Spleen (tissue), 11 donors: ENCODE results near the gene SKIC8. TPM values are rescaled to one million over a fixed set of nuclear protein-coding genes. Genes with fewer than 3 reads are reported as not detected.

Experiments used
- DNase-seq: peaks from one replicate; pipeline ENCODE4 v3.0.0-alpha.2; 2020
- H3K27ac ChIP-seq, 8 donors: fragments of 200-600 bp; sonication (generic) in 7 of 8; 1 replicate in 4 of 8; 2 replicates in 4 of 8; pipeline versions ENCODE4 v1.5.0 to v1.8.0; 2016 to 2021; ENCODE audit warnings: inconsistent platforms in 4 of 8, mild to moderate bottlenecking in 4 of 8, moderate library complexity in 1 of 8
- H3K27me3 ChIP-seq, 7 donors: fragments of 200-600 bp; sonication (generic) in 6 of 7; replicated peaks in 1 of 7; 1 replicate in 4 of 7; 2 replicates in 3 of 7; pipeline versions ENCODE4 v1.5.0 to v1.8.0; 2016 to 2021; ENCODE audit warnings: inconsistent platforms in 3 of 7, mild to moderate bottlenecking in 1 of 7
- H3K36me3 ChIP-seq, 6 donors: fragments of 200-600 bp; sonication (generic) in 5 of 6; 1 replicate in 4 of 6; 2 replicates in 2 of 6; pipeline versions ENCODE4 v1.5.0 to v1.8.0; 2016 to 2021; ENCODE audit warnings: inconsistent platforms in 2 of 6
- H3K4me1 ChIP-seq, 6 donors: fragments of 200-600 bp; sonication (generic) in 5 of 6; 1 replicate in 3 of 6; 2 replicates in 3 of 6; pipeline versions ENCODE4 v1.5.0 to v1.8.0; 2016 to 2021; ENCODE audit warnings: inconsistent platforms in 3 of 6
- H3K4me3 ChIP-seq, 8 donors: fragments of 200-600 bp; sonication (generic) in 7 of 8; 1 replicate in 4 of 8; 2 replicates in 4 of 8; pipeline versions ENCODE4 v1.5.0 to v1.8.0; 2016 to 2021; ENCODE audit warnings: inconsistent platforms in 4 of 8, mild to moderate bottlenecking in 4 of 8, moderate library complexity in 2 of 8
- H3K9me3 ChIP-seq, 8 donors: fragments of 200-600 bp; sonication (generic) in 7 of 8; 1 replicate in 4 of 8; 2 replicates in 4 of 8; pipeline versions ENCODE4 v1.5.0 to v1.8.0; 2016 to 2021; ENCODE audit warnings: inconsistent platforms in 4 of 8
- POLR2A ChIP-seq, 3 donors: fragments of 450-650 bp; IDR thresholded peaks; one replicate each; pipeline ENCODE4 v1.5.1; 2017; ENCODE audit warnings: antibody characterized with exemption in 3 of 3, mild to moderate bottlenecking in 1 of 3
- POLR2AphosphoS5 ChIP-seq, 3 donors: sonication (generic); formaldehyde crosslinking; IDR thresholded peaks; one replicate each; pipeline ENCODE4 v1.5.1; 2017; ENCODE audit warnings: antibody characterized with exemption in 3 of 3
- WGBS, 5 donors: extraction: QIAGEN DNeasy Blood & Tissue Kit in 3 of 5; methylation state at CpG; one replicate each; pipeline versions ENCODE4 v1.1.5 to v1.1.7; 2013 to 2018; 5-methylcytosine and 5-hydroxymethylcytosine counted together
- intact Hi-C: fragments of 100-400 bp; cut with DNase I; formaldehyde crosslinking; loops from one replicate; pipeline ENCODE4 v1.15.0; 2023; ENCODE audit warnings: low total_unique reads
- polyA plus RNA-seq, 3 donors: library from polyadenylated mRNA; stranded (reverse); fragments of 200-250 nt; gene quantifications; one replicate each; pipeline ENCODE4 v1.2.1, GENCODE V29; 2013
- total RNA-seq, 7 donors: library from RNA; depleted of rRNA in 3 of 7; stranded (reverse); fragments of >200 nt in 3 of 7; fragmentation: NEBNext Ultra II Directional in 4 of 7; extraction: Animal tissue kit (Norgen Biotek cat#: 25700) in 4 of 7; gene quantifications; one replicate each; pipeline versions ENCODE4 v1.1.0 to v1.2.1, GENCODE V29; 2016 to 2021
- TF ChIP-seq, protein P1 (sequence below), 11 experiments: fragments of 200-600 bp in 7 of 11; fragments of 450-650 bp in 4 of 11; sonication (generic) in 4 of 11; IDR thresholded peaks in 8 of 11; conservative IDR thresholded peaks in 3 of 11; 1 replicate in 7 of 11; 2 replicates in 4 of 11; pipeline versions ENCODE4 v1.4.0 to v1.8.0; 2016 to 2021; ENCODE audit warnings: antibody characterized with exemption in 11 of 11, inconsistent platforms in 4 of 11, mild to moderate bottlenecking in 1 of 11
- donor health status: healthy with polysubstance abuse.
- donor health status: DM: no; HTN: no; CAD: no; lungs with moderate emphysema.
- donor health status: DM: no; HTN: no; CAD: no.
- donor health status: Bipolar disorder and iron deficiency.
- donor health status: healthy.
- donor health status: DM: no; HTN: no; CAD: no.
- donor health status: DM: yes; HTN: yes; CAD: no.

SKIC8 gene
- total and polyA plus RNA-seq, 10 donors, result 33.3 to 60.6 (median 41.7) TPM

DNA sequence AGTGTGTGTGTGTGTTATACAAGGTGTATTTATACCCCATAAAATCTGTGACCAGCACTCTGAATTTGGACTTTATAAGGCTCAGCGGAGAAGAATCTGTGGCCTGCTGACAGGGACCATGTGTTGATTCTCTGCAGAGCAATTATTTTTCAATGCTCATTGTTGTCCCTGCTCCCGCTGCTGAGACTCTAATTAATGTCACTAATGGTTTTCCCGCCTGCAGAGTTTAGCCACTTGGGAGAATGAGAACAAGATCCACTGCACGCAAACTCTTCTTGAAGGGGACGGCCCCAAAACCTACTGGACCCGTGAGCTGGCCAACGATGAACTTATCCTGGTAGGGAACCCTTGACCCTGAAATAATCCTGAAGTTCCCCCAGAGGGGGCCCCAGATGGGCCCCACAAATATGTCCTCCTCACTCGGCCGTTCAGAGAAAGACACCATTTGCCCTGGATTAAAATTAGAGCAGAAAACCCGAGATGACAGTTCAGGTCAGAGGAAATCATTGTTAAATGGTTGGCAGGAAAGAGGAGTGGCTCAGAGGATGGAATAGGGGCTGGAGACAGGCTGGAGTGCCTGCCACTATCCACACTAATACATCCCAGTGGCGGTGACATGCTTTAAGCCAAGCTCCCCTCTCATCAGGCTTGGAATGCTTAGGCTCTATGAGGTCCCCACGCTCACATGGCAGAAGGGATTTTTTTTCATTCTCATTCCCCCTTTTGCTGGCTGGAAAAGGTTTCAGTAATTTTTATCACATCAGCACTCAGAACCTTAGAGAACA lies 44.1 kb upstream of the SKIC8 start:
- Histone ChIP-seq H3K9me3 (no peaks in the 10 kb centered on the region), H3K27ac (peak overlapping the region in 1 of 8 donors; percentile 33), H3K36me3 (no peaks in the 10 kb centered on the region), H3K4me3 (no peak overlapping the region), H3K4me1 (peaks cover 0 to 28% (median 15%) of the 10 kb centered on the region in 6 donors), H3K27me3 (peaks cover 0 to 58% (median 38%) of the 10 kb centered on the region in 7 donors)
- no peak for TF ChIP-seq POLR2AphosphoS5 (IDR thresholded peaks at IDR 0.05)
- no peak for TF ChIP-seq POLR2A (IDR thresholded peaks at IDR 0.05)
- TF ChIP-seq, protein P1, sequence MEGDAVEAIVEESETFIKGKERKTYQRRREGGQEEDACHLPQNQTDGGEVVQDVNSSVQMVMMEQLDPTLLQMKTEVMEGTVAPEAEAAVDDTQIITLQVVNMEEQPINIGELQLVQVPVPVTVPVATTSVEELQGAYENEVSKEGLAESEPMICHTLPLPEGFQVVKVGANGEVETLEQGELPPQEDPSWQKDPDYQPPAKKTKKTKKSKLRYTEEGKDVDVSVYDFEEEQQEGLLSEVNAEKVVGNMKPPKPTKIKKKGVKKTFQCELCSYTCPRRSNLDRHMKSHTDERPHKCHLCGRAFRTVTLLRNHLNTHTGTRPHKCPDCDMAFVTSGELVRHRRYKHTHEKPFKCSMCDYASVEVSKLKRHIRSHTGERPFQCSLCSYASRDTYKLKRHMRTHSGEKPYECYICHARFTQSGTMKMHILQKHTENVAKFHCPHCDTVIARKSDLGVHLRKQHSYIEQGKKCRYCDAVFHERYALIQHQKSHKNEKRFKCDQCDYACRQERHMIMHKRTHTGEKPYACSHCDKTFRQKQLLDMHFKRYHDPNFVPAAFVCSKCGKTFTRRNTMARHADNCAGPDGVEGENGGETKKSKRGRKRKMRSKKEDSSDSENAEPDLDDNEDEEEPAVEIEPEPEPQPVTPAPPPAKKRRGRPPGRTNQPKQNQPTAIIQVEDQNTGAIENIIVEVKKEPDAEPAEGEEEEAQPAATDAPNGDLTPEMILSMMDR (IDR thresholded peaks at IDR 0.05 in 8 of 11, conservative IDR thresholded peaks at IDR 0.05 in 3 of 11), result no peak
- intact Hi-C loops, result no loop called here
- 68 to 80% (median 77%) methylated on average over 12 of the region's 12 CpGs for WGBS, 5 donors
- DNase-seq, result peak; percentile 19

DNA sequence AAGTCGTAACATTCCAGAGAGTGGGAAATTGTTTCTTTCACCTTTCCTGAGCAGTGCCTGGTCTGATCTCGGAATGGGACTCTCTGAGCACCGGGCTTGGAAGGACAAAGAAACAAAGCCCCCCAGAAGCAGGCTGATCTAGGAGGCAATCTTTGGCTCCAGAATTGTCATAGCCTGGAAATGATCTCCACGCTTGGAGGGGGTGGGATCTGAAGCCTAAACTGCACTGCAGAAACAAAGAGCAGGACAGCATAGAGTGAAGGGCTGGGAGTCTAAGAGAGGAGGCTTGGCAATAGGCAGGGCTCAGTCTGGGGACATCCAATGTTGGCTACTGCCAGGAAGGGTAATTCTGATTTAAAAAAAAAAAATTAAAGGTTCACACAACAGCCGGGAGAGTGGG lies 42.6 kb upstream of the SKIC8 start:
- no peaks in the 10 kb centered on the region for H3K36me3 ChIP-seq
- no peak for TF ChIP-seq POLR2A (IDR thresholded peaks at IDR 0.05)
- TF ChIP-seq POLR2AphosphoS5 (IDR thresholded peaks at IDR 0.05), result no peak
- TF ChIP-seq, protein P1 (IDR thresholded peaks at IDR 0.05 in 8 of 11, conservative IDR thresholded peaks at IDR 0.05 in 3 of 11), result no peak
- H3K9me3 ChIP-seq, result no peaks in the 10 kb centered on the region
- H3K4me3 ChIP-seq, result peak overlapping the region in 3 of 8 donors; percentile 31 to 37 (median 33)
- peak; percentile 2 for DNase-seq
- WGBS, 5 donors, result 53 to 75% (median 69%) methylated on average over 5 of the region's 5 CpGs
- H3K27me3 ChIP-seq, result peaks cover 0 to 73% (median 38%) of the 10 kb centered on the region in 7 donors
- H3K27ac ChIP-seq, result peak overlapping the region in 1 of 8 donors; percentile 33
- H3K4me1 ChIP-seq, result peaks cover 0 to 28% (median 15%) of the 10 kb centered on the region in 6 donors
- intact Hi-C loops, result no loop called here

DNA sequence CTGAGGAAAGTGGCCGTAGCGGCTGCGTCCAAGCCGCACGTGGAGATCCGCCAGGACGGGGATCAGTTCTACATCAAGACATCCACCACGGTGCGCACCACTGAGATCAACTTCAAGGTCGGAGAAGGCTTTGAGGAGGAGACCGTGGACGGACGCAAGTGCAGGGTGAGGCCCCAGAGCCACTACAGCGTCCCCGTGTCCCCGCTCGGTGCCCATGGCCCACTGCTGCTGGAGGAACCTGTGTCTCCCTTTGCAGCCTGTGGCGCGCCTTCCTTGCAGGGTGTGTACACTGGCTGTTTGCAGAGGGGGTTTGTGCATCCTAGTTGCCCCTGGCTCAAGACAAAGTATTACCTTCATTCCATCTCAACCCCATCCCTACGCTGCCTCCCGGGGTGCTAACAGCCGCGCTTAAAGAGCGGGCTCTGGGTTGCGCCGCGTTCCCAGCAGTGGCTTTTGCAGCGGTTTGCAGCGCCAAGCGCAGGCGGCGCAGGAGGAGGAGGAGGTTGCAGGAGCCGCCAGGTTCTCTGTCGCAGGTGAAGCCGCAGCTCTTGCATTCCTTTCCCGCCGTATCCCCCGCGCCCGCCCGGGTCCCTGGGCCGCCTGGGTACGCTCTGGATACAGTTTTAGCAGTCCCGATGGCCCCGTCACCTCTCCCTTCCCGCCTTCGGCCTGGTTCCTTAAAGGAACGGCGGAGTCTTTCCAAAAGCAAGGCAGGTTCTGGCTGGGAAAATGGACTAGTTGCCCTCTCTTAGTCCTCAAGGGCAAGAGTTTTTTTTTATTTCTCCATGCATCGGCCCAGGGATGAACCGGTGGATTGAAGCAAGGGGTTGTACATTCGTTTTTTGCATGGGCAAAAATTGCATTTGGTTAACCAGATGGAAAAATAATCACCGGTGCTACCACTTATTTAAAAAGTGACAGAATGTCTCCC lies 41.9 kb upstream of the SKIC8 start:
- intact Hi-C loops, result no loop called here
- peak overlapping the region in 1 of 8 donors; percentile 33 for H3K27ac ChIP-seq
- H3K9me3 ChIP-seq, result no peaks in the 10 kb centered on the region
- peaks cover 0 to 80% (median 38%) of the 10 kb centered on the region in 7 donors for H3K27me3 ChIP-seq
- peak; percentile 61 for DNase-seq
- H3K4me3 ChIP-seq, result peak overlapping the region in 6 of 8 donors; percentile 14 to 58 (median 32)
- no peaks in the 10 kb centered on the region for H3K36me3 ChIP-seq
- TF ChIP-seq, protein P1 (IDR thresholded peaks at IDR 0.05 in 8 of 11, conservative IDR thresholded peaks at IDR 0.05 in 3 of 11), result no peak
- TF ChIP-seq POLR2A (IDR thresholded peaks at IDR 0.05) (no peak), POLR2AphosphoS5 (IDR thresholded peaks at IDR 0.05) (no peak)
- WGBS, 5 donors, result 6 to 15% (median 11%) methylated on average over 46 to 53 of the region's 53 CpGs
- H3K4me1 ChIP-seq, result peaks cover 0 to 28% (median 15%) of the 10 kb centered on the region in 6 donors
